SK-N-SH (cell line): Measurements from ENCODE around the gene GSG1L. TPM values are rescaled to one million over a fixed set of nuclear protein-coding genes. Genes with fewer than 3 reads are reported as not detected.

Experiments used
- CTCF ChIA-PET: fragments of 300-600, 350-600 bp; formaldehyde crosslinking; extraction: SDS; loops from one replicate; lab custom pipeline; 2021; lab: Yijun Ruan, JAX
- POLR2A ChIA-PET: fragments of 350-600 bp; sonication (Branson Sonifier 250); formaldehyde crosslinking; extraction: SDS; loops from one replicate; lab custom pipeline; 2020; ENCODE audit warnings: antibody characterized with exemption, inconsistent platforms; lab: Yijun Ruan, JAX
- DNase-seq: peaks from one replicate; pipeline ENCODE4 v3.0.0; 2012
- H2AFZ ChIP-seq: fragments of 200-600 bp; sonication (generic); 2 replicates; pipeline ENCODE4 v1.8.1; 2016; ENCODE audit warnings: antibody characterized with exemption, mild to moderate bottlenecking, low read depth
- H3F3A ChIP-seq: fragments of 200-600 bp; sonication (generic); replicated peaks from 2 replicates; pipeline ENCODE3; 2016; ENCODE audit warnings: antibody characterized with exemption, mild to moderate bottlenecking; ENCODE audit not compliant: insufficient read depth
- H3K27ac ChIP-seq, 2 experiments: fragments of 200-500 bp in 1 of 2; fragments of 200-600 bp in 1 of 2; sonication (Bioruptor generic) in 1 of 2; sonication (generic), shearing (Covaris generic) in 1 of 2; 2 replicates each; pipeline versions ENCODE4 v1.5.1 to v1.6.1; 2014 to 2016; ENCODE audit warnings: low read depth in 2 of 2, inconsistent platforms in 1 of 2, low read length in 1 of 2, mild to moderate bottlenecking in 1 of 2, mixed read lengths in 1 of 2
- H3K27me3 ChIP-seq: fragments of 200-600 bp; sonication (generic), shearing (Covaris generic); 2 replicates; pipeline ENCODE4 v1.6.1; 2016; ENCODE audit warnings: mixed run types; ENCODE audit not compliant: insufficient read depth
- H3K36me3 ChIP-seq, 2 experiments: fragments of 200-500 bp in 1 of 2; fragments of 200-600 bp in 1 of 2; sonication (Bioruptor generic) in 1 of 2; sonication (generic) in 1 of 2; replicated peaks in 1 of 2; 2 replicates each; pipeline versions ENCODE3 to v1.5.1; 2014 to 2016; ENCODE audit warnings: low read length in 1 of 2, mild to moderate bottlenecking in 1 of 2; ENCODE audit not compliant: insufficient read depth in 2 of 2, control insufficient read depth in 1 of 2
- H3K4me1 ChIP-seq, 2 experiments: fragments of 200-500 bp in 1 of 2; fragments of 200-600 bp in 1 of 2; sonication (Bioruptor generic) in 1 of 2; sonication (generic), shearing (Covaris generic) in 1 of 2; 2 replicates each; pipeline versions ENCODE4 v1.5.1 to v1.6.1; 2014 to 2016; ENCODE audit warnings: low read depth in 1 of 2, low read length in 1 of 2, mixed run types in 1 of 2; ENCODE audit not compliant: insufficient read depth in 2 of 2, control insufficient read depth in 1 of 2
- H3K4me2 ChIP-seq: fragments of 200-600 bp; sonication (generic), shearing (Covaris generic); 2 replicates; pipeline ENCODE4 v1.6.1; 2017; ENCODE audit warnings: mixed run types
- H3K4me3 ChIP-seq, 2 experiments: fragments of 200-500 bp in 1 of 2; fragments of 200-600 bp in 1 of 2; sonication (Bioruptor generic) in 1 of 2; sonication (generic), shearing (Covaris generic) in 1 of 2; 2 replicates each; pipeline versions ENCODE4 v1.5.1 to v1.8.1; 2014 to 2016; ENCODE audit warnings: low read depth in 2 of 2, inconsistent platforms in 1 of 2, low read length in 1 of 2, mild to moderate bottlenecking in 1 of 2, mixed read lengths in 1 of 2, moderate library complexity in 1 of 2
- H3K79me2 ChIP-seq: fragments of 200-600 bp; sonication (generic); 2 replicates; pipeline ENCODE4 v1.8.1; 2017; ENCODE audit warnings: mild to moderate bottlenecking; ENCODE audit not compliant: insufficient read depth
- H3K9ac ChIP-seq: fragments of 200-600 bp; sonication (generic); 2 replicates; pipeline ENCODE4 v1.6.1; 2017; ENCODE audit warnings: mixed run types
- H3K9me2 ChIP-seq: fragments of 200-600 bp; sonication (generic); 2 replicates; pipeline ENCODE4 v1.6.1; 2017; ENCODE audit warnings: mixed run types
- H3K9me3 ChIP-seq: fragments of 200-600 bp; sonication (generic); 2 replicates; pipeline ENCODE4 v1.6.1; 2017; ENCODE audit warnings: mixed run types, mild to moderate bottlenecking, moderate library complexity
- H4K20me1 ChIP-seq: fragments of 200-600 bp; sonication (generic); 2 replicates; pipeline ENCODE4 v1.6.1; 2017; ENCODE audit warnings: mild to moderate bottlenecking, mixed run types; ENCODE audit not compliant: insufficient read depth
- CHD2 ChIP-seq: fragments of 150-350 bp; IDR thresholded peaks from 2 replicates; pipeline ENCODE4 v1.6.1; 2018; ENCODE audit warnings: low read length; ENCODE audit not compliant: partially characterized antibody
- CTCF ChIP-seq: fragments of 200-600 bp; sonication (generic); IDR thresholded peaks from 2 replicates; pipeline ENCODE4 v1.6.1; 2017; ENCODE audit warnings: antibody characterized with exemption, mild to moderate bottlenecking, moderate library complexity
- IRF3 ChIP-seq: fragments of 150-350 bp; IDR thresholded peaks from 2 replicates; pipeline ENCODE4 v1.6.1; 2016; ENCODE audit warnings: mild to moderate bottlenecking, low read depth, low read length
- JUND ChIP-seq: IDR thresholded peaks from 2 replicates; pipeline ENCODE4 v1.4.0; 2012
- MXI1 ChIP-seq: IDR thresholded peaks from 2 replicates; pipeline ENCODE4 v1.6.1; 2012; ENCODE audit warnings: mild to moderate bottlenecking, low read depth, low read length, improper control_type of control experiment
- YY1 ChIP-seq: IDR thresholded peaks from 2 replicates; pipeline ENCODE4 v1.4.0; 2012; ENCODE audit warnings: low read depth, mild to moderate bottlenecking
- WGBS: methylation state at CpG from one replicate; pipeline ENCODE4 v1.1.6; 2017; ENCODE audit warnings: low lambda C conversion rate; 5-methylcytosine and 5-hydroxymethylcytosine counted together
- polyA plus RNA-seq, 3 experiments: library from polyadenylated mRNA; depleted of rRNA; stranded (reverse); fragments of >200 nt; gene quantifications; 2 replicates each; pipeline ENCODE4 v1.2.3, GENCODE V29; 2012

The GSG1L gene
- polyA plus RNA-seq, 1 of the 3 experiments (the other 2 are of a cell fraction): not detected

- TF ChIP-seq CTCF: no peak
- TF ChIP-seq MXI1: no peak
Measured at GRCh38 chr16:28108590-28109247, 45.2 kb upstream of the GSG1L start (continued).

- no peaks in the 10 kb centered on the region for H3F3A ChIP-seq
- CTCF ChIA-PET: interaction anchor here (1.1 kb wide), 1 partner anchor 135 kb away, joined by 3 read pairs; no protein-coding TSS in a partner anchor
- H3K27ac ChIP-seq: no peak overlapping the region; a peak in 1 of 4 replicates
Measured at GRCh38 chr16:28107232-28107631, 43.7 kb upstream of the GSG1L start.

More at GRCh38 chr16:28107232-28107631, 43.7 kb upstream of the GSG1L start:
- H3K4me1 ChIP-seq: peaks cover 0 to 13% of the 10 kb centered on the region in 2 experiments; a peak in 1 of 4 replicates
- DNase-seq: no peak
- TF ChIP-seq IRF3 (no peak), CTCF (no peak), YY1 (no peak), CHD2 (no peak), JUND (no peak)
- no peak overlapping the region for H3K4me3 ChIP-seq
- POLR2A ChIA-PET: interaction anchor here (0.5 kb wide), 1 partner anchor 49 kb away, joined by 3 read pairs; no protein-coding TSS in a partner anchor
- H3K36me3 ChIP-seq: peaks cover 59 to 93% of the 10 kb centered on the region in 2 experiments
- no peaks in the 10 kb centered on the region for H4K20me1 ChIP-seq
- H3K9ac ChIP-seq: no peak overlapping the region
- H3K27me3 ChIP-seq: no peaks in the 10 kb centered on the region
- no peak overlapping the region for H3K4me2 ChIP-seq
- WGBS: 94% methylated on average over 8 of the region's 8 CpGs
- H2AFZ ChIP-seq: no peak overlapping the region
- no peaks in the 10 kb centered on the region for H3K9me3 ChIP-seq
- H3K79me2 ChIP-seq: peaks cover 5% of the 10 kb centered on the region
- H3K9me2 ChIP-seq: no peaks in the 10 kb centered on the region
